MM.1S (cell line): ENCODE measurements around the gene PIK3C2G.

Experiments
- DNase-seq: peaks from one replicate; pipeline ENCODE4 v3.0.0-alpha.2; 2015
- H2AFZ ChIP-seq: fragments of 300-600 bp; sonication (generic); 2 replicates; pipeline ENCODE4 v1.6.0; 2016; ENCODE audit warnings: antibody characterized with exemption, low read length
- H3F3A ChIP-seq: fragments of 300-600 bp; sonication (generic); 2 replicates; pipeline ENCODE4 v1.6.1; 2016; ENCODE audit warnings: mild to moderate bottlenecking, antibody characterized with exemption, low read length, moderate library complexity, mixed read lengths; ENCODE audit not compliant: insufficient read depth
- H3K27ac ChIP-seq: fragments of 300-600 bp; sonication (generic); 2 replicates; pipeline ENCODE4 v1.5.1; 2016; ENCODE audit warnings: mild to moderate bottlenecking, low read length
- H3K27me3 ChIP-seq: fragments of 300-600 bp; sonication (generic); replicated peaks from 2 replicates; pipeline ENCODE4 v1.6.0; 2016; ENCODE audit warnings: low read length; ENCODE audit not compliant: insufficient read depth
- H3K36me3 ChIP-seq: fragments of 300-600 bp; sonication (generic); replicated peaks from 2 replicates; pipeline ENCODE4 v1.6.1; 2016; ENCODE audit warnings: mild to moderate bottlenecking, low read length, mixed read lengths; ENCODE audit not compliant: insufficient read depth
- H3K4me1 ChIP-seq: fragments of 300-600 bp; sonication (generic); 2 replicates; pipeline ENCODE4 v1.6.1; 2016; ENCODE audit warnings: low read length, mixed read lengths
- H3K4me2 ChIP-seq: fragments of 300-600 bp; sonication (generic); 2 replicates; pipeline ENCODE4 v1.6.0; 2016; ENCODE audit warnings: low read depth, low read length
- H3K4me3 ChIP-seq: fragments of 300-600 bp; sonication (generic); 2 replicates; pipeline ENCODE4 v1.5.1; 2016; ENCODE audit warnings: low read length, mixed read lengths
- H3K79me2 ChIP-seq: fragments of 300-600 bp; sonication (generic); 2 replicates; pipeline ENCODE4 v1.6.1; 2016; ENCODE audit warnings: mixed run types, low read length, mixed read lengths
- H3K9ac ChIP-seq: fragments of 300-600 bp; sonication (generic); 2 replicates; pipeline ENCODE4 v1.6.1; 2016; ENCODE audit warnings: low read length, mixed read lengths
- H3K9me2 ChIP-seq: fragments of 300-600 bp; sonication (generic); replicated peaks from 2 replicates; pipeline ENCODE4 v1.6.1; 2016; ENCODE audit warnings: mild to moderate bottlenecking, low read length, mixed read lengths; ENCODE audit not compliant: insufficient read depth
- H3K9me3 ChIP-seq: fragments of 300-600 bp; sonication (generic); replicated peaks from 2 replicates; pipeline ENCODE4 v1.6.1; 2016; ENCODE audit warnings: mild to moderate bottlenecking, low read length, mixed read lengths; ENCODE audit not compliant: insufficient read depth
- H4K20me1 ChIP-seq: fragments of 300-600 bp; sonication (generic); 2 replicates; pipeline ENCODE4 v1.6.1; 2016; ENCODE audit warnings: mild to moderate bottlenecking, low read length, moderate library complexity, mixed read lengths; ENCODE audit not compliant: insufficient read depth
- EZH2 ChIP-seq: fragments of 300-600 bp; sonication (generic); optimal IDR thresholded peaks from 2 replicates; pipeline ENCODE3; 2017; ENCODE audit warnings: low read depth, mild to moderate bottlenecking, antibody characterized with exemption, low read length, mixed read lengths
- EZH2phosphoT487 ChIP-seq: fragments of 300-600 bp; sonication (generic); IDR thresholded peaks from 2 replicates; pipeline ENCODE4 v1.6.1; 2018; ENCODE audit warnings: antibody characterized with exemption, low read length
- TF ChIP-seq, protein P1 (sequence below): fragments of 300-600 bp; sonication (generic); IDR thresholded peaks from 2 replicates; pipeline ENCODE4 v1.5.1; 2016; ENCODE audit warnings: antibody characterized with exemption, low read length, mixed read lengths

Gene PIK3C2G

GRCh38 chr12:18387706-18388105, 126.4 kb downstream of the PIK3C2G start:
- Histone ChIP-seq H3K36me3 (no peaks in the 10 kb centered on the region), H3K27ac (no peak overlapping the region), H3K9me3 (no peaks in the 10 kb centered on the region), H3K79me2 (no peaks in the 10 kb centered on the region), H3K4me2 (no peak overlapping the region), H3K4me3 (no peak overlapping the region), H3K9ac (no peak overlapping the region), H3K4me1 (no peaks in the 10 kb centered on the region), H4K20me1 (no peaks in the 10 kb centered on the region), H3K9me2 (no peaks in the 10 kb centered on the region), H2AFZ (no peak overlapping the region), H3K27me3 (no peaks in the 10 kb centered on the region), H3F3A (no peaks in the 10 kb centered on the region)
- TF ChIP-seq EZH2phosphoT487: no peak
- no peak for TF ChIP-seq EZH2
- TF ChIP-seq, protein P1, sequence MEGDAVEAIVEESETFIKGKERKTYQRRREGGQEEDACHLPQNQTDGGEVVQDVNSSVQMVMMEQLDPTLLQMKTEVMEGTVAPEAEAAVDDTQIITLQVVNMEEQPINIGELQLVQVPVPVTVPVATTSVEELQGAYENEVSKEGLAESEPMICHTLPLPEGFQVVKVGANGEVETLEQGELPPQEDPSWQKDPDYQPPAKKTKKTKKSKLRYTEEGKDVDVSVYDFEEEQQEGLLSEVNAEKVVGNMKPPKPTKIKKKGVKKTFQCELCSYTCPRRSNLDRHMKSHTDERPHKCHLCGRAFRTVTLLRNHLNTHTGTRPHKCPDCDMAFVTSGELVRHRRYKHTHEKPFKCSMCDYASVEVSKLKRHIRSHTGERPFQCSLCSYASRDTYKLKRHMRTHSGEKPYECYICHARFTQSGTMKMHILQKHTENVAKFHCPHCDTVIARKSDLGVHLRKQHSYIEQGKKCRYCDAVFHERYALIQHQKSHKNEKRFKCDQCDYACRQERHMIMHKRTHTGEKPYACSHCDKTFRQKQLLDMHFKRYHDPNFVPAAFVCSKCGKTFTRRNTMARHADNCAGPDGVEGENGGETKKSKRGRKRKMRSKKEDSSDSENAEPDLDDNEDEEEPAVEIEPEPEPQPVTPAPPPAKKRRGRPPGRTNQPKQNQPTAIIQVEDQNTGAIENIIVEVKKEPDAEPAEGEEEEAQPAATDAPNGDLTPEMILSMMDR: no peak
- DNase-seq: no peak

DNA sequence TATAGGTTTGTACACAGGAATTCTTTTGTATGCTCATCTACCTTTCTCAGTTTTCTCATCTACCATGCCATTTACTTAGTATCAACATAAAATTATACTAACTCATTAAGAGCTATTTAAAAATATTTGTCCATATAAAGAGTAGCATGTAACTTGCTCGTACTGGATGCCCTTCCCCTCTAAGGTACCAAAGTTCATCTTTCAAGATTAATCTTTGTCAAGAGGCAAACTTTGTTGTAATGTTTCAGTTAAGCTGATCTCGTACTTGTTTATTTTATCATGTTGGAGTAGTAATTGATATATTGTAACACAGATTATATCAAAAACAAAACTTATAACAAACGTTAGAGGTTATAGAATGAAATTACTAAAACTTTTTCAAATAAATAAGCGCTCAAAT, 128.5 kb downstream of the PIK3C2G start:
- H3F3A ChIP-seq: no peaks in the 10 kb centered on the region
- no peak overlapping the region for H2AFZ ChIP-seq
- no peaks in the 10 kb centered on the region for H3K79me2 ChIP-seq
- no peak overlapping the region for H3K9ac ChIP-seq
- TF ChIP-seq EZH2phosphoT487: no peak
- TF ChIP-seq, protein P1: no peak
- TF ChIP-seq EZH2: no peak
- no peak overlapping the region for H3K4me3 ChIP-seq
- H3K9me2 ChIP-seq: no peaks in the 10 kb centered on the region
- no peaks in the 10 kb centered on the region for H3K4me1 ChIP-seq
- no peaks in the 10 kb centered on the region for H3K9me3 ChIP-seq
- no peak overlapping the region for H3K27ac ChIP-seq
- no peak for DNase-seq
- no peaks in the 10 kb centered on the region for H3K27me3 ChIP-seq
- H3K36me3 ChIP-seq: no peaks in the 10 kb centered on the region
- no peak overlapping the region for H3K4me2 ChIP-seq
- H4K20me1 ChIP-seq: no peaks in the 10 kb centered on the region

DNA sequence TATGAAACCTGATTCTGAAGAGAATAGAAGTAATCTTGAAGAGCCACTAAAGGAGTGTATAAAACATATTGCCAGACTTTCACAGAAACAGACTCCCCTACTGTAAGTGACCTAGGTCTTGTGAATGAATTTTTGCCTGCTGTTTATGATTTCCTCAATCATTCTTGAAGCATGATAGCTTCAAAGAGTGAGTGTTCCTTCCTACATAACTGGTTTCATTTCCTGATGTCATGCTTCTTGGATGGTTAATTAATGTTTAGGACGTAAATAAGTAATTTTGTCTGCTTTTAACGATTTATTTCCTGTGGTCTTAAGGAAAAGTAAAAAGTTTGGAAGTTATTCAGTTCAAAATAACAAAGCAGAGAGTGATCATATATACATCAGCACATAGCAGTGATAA, 129.8 kb downstream of the PIK3C2G start:
- Histone ChIP-seq H3K4me2 (no peak overlapping the region), H3K27me3 (no peaks in the 10 kb centered on the region), H3K36me3 (no peaks in the 10 kb centered on the region), H3K9ac (no peak overlapping the region), H4K20me1 (no peaks in the 10 kb centered on the region), H3F3A (no peaks in the 10 kb centered on the region), H3K9me3 (no peaks in the 10 kb centered on the region), H2AFZ (no peak overlapping the region), H3K4me1 (no peaks in the 10 kb centered on the region), H3K9me2 (no peaks in the 10 kb centered on the region), H3K4me3 (no peak overlapping the region), H3K79me2 (no peaks in the 10 kb centered on the region), H3K27ac (no peak overlapping the region)
- no peak for DNase-seq
- TF ChIP-seq EZH2: no peak
- TF ChIP-seq EZH2phosphoT487: no peak
- TF ChIP-seq, protein P1: no peak
